Fibroblast of lung (primary cell): ENCODE measurements around the gene KCNK10.

Experiments
- CTCF ChIP-seq, 2 donors: IDR thresholded peaks in 1 of 2; conservative IDR thresholded peaks in 1 of 2; 1 replicate in 1 of 2; 2 replicates in 1 of 2; pipeline ENCODE4 v1.5.1; 2011 to 2012; ENCODE audit warnings: low read length in 2 of 2, control low read depth in 1 of 2, inconsistent platforms in 1 of 2, low read depth in 1 of 2, mild to moderate bottlenecking in 1 of 2
- EZH2 ChIP-seq: IDR thresholded peaks from 2 replicates; pipeline ENCODE4 v1.5.1; 2012; ENCODE audit warnings: low read length, control low read depth, mild to moderate bottlenecking; ENCODE audit errors: missing control alignments

GRCh38 chr14:88255196-88255595 is 67.9 kb downstream of the KCNK10 start:
- no peak for TF ChIP-seq CTCF (conservative IDR thresholded peaks at IDR 0.05 in 1 of 2, IDR thresholded peaks at IDR 0.05 in 1 of 2; ENCODE audit: low read depth in 1 of 2, low read length in 2 of 2)
- TF ChIP-seq EZH2: no peak
